ENCODE data around the gene EPS15.

DNA sequence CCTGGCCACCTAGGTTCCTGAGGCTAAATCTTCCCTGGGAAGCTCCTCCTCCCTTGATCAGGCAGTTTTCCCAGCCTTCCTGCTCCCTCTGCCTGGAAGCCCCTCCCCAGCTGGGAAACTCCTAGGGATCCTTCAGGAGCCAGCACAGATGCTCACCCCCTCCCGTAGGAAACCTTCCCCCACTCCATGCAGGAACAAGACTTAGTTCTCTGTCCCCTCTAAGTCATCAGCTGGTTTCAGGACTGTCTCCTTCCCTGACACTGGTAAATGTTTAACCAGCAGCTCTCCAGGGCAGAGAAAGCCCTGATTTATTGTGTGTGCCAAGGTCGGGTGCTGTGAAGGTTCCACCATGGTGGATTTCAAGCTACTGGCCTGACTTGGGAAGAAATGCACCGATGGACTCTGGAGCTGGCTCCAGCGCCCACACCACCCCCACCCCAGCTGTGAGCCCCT, 213.7 kb downstream of the EPS15 start:
- no peak for TF ChIP-seq POLR2A (IDR thresholded peaks at IDR 0.05; ENCODE audit: low read length)
- no peak for TF ChIP-seq GATA1 (IDR thresholded peaks at IDR 0.05; ENCODE audit: low read depth, low read length)
